GM12891 (cell line): ENCODE measurements around the gene OR4D11.
"Not testable (repeated sequence)": the region's sequence is repeated elsewhere in the genome, so short reads cannot be mapped to it uniquely, and the experiment has no call there.

ENCODE experiments used
- DNase-seq: peaks from one replicate; pipeline ENCODE4 v3.0.0; 2011; ENCODE audit warnings: low spot score; ENCODE audit not compliant: insufficient read length
- FAIRE-seq: peaks from 2 replicates; lab custom pipeline; 2011; peaks lifted over from hg19 to GRCh38; lab: Jason Lieb, UNC
- PAX5 ChIP-seq: IDR thresholded peaks from 2 replicates; pipeline ENCODE4 v1.6.1; 2011; ENCODE audit warnings: low read length, moderate library complexity, mild to moderate bottlenecking; ENCODE audit not compliant: insufficient read depth, severe bottlenecking
- POLR2A ChIP-seq: IDR thresholded peaks from 2 replicates; pipeline ENCODE4 v1.6.1; 2011; ENCODE audit warnings: low read depth, low read length, control low read depth
- POLR2AphosphoS5 ChIP-seq: IDR thresholded peaks from 2 replicates; pipeline ENCODE4 v1.6.1; 2011; ENCODE audit warnings: low read depth, low read length, control low read depth
- POU2F2 ChIP-seq: IDR thresholded peaks from 2 replicates; pipeline ENCODE4 v1.6.1; 2011; ENCODE audit warnings: low read depth, mild to moderate bottlenecking, control low read depth, low read length, moderate library complexity
- SPI1 ChIP-seq: IDR thresholded peaks from 2 replicates; pipeline ENCODE4 v1.6.1; 2011; ENCODE audit warnings: low read depth, low read length, control low read depth
- TAF1 ChIP-seq: IDR thresholded peaks from 2 replicates; pipeline ENCODE4 v1.6.1; 2011; ENCODE audit warnings: low read depth, low read length, control low read depth

The OR4D11 gene

DNA sequence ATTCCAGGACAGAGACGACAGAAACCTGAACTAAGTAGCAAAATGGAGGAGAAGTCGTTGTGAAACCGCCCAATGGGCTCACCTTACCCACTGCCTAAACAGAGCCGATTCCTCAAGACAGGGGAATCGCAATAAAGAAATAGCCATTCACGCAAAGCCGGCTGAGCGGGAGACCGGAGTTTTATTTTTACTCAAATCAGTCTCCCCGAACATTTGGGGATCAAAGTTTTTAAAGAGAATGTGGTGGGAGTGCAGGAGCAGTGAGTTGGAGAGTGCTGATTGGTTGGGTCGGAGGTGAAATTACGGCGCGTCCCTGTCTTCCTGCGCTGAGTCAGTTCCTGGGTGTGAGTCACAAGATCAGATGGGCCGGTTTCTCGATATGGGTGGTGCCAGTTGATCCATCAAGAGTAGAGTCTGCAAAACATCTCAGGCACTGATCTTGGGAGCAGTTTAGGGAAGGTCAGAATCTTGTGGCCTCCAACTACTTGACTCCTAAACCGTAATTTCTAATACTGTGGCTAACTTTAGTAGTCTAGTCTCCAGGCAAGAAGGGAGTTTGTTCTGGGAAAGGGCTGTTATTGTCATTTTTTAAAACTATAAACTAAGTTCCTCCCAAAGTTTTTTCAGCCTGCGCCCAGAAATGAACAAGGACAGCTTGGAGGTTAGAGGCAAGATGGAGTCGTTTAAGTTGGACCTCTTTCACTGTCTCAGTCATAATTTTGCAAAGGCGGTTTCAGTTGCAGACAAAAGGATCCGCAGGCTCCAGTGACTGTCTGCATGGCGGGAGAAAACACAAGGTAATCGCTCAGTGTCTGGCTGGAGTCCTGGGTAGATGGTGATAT lies 42.0 kb downstream of the OR4D11 start:
- DNase-seq (no peak), FAIRE-seq (no peak)
- TF ChIP-seq TAF1 (no peak), SPI1 (no peak), POU2F2 (no peak), PAX5 (no peak)

DNA sequence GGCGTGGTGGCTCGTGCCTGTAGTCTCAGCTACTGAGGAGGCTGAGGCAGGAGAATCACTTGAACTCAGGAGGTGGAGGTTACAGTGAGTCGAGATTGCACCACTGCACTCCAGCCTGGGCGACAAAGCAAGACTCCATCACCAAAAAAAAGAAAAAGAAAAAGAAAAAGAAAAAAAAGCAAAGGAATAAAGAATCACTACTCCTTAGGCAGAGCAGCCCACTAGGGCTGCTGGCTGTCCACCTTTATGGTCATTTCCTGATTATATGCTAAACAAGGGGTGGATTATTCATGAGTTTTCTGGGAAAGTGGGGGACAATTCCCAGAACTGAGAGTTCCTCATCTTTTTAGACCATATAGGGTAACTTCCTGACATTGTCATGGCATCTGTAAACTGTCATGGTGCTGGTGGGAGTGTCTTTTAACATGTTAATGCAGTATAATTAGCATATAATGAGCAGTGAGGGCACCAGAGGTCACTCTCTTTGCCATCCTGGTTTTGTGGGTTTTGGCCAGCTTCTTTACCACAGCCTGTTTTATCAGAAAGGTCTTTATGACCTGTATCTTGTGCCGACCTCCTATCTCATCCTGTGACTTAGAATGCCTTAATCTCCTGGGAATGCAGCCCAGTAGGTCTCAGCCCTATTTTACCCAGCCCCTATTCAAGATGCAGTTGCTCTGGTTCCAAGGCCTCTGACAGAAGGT lies 44.4 kb downstream of the OR4D11 start:
- not testable (repeated sequence) for FAIRE-seq, DNase-seq

DNA sequence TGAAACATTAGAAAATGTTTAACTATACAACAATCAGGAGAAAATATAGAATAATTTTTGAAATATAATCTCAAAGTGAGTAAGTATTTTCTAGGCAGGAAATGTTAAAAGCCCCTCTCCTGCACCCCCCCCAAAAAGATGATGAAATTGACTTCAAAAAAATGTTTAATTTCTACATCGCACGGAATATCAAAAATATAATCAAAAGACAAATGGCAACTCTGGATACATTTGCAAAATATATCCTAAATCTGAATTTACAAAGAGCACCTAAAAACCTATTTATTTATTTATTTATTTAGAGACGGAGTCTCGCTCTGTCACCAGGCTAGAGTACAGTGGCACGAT lies 44.9 kb downstream of the OR4D11 start:
- FAIRE-seq = no peak
- TF ChIP-seq POU2F2 = no peak
- TF ChIP-seq POLR2AphosphoS5 = no peak
- TF ChIP-seq POLR2A = no peak

DNA sequence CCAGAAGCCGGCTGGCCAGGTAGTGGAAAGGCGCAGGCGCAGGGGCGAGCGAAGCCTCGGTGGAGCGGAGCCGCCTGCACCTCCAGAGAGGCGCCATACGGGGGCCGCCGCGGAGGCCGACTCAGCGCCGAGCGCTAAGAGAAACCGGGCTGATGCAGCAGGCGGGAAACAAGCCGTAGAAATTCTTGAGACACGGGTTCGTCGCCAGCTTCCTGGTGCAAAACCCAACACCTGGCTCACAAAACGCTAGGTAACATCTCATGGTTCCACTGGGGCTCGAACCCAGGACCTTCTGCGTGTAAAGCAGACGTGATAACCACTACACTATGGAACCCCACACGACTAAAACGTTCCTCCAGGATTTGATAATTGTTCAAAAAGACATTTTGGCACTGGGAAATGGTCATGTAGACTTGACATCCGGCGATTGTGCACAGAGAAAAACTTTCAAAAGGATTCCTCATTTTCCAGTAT lies 47.0 kb downstream of the OR4D11 start:
- FAIRE-seq = peak; percentile 88
- TF ChIP-seq PAX5 (peak; percentile 4), POU2F2 (peak; percentile 54; the same call in 1 of the 2 replicates), POLR2AphosphoS5 (no peak), POLR2A (no peak), TAF1 (no peak), SPI1 (no peak)
- peak; percentile 61 for DNase-seq

More for the DNA sequence above, 44.9 kb downstream of the OR4D11 start:
- no peak for DNase-seq

DNA sequence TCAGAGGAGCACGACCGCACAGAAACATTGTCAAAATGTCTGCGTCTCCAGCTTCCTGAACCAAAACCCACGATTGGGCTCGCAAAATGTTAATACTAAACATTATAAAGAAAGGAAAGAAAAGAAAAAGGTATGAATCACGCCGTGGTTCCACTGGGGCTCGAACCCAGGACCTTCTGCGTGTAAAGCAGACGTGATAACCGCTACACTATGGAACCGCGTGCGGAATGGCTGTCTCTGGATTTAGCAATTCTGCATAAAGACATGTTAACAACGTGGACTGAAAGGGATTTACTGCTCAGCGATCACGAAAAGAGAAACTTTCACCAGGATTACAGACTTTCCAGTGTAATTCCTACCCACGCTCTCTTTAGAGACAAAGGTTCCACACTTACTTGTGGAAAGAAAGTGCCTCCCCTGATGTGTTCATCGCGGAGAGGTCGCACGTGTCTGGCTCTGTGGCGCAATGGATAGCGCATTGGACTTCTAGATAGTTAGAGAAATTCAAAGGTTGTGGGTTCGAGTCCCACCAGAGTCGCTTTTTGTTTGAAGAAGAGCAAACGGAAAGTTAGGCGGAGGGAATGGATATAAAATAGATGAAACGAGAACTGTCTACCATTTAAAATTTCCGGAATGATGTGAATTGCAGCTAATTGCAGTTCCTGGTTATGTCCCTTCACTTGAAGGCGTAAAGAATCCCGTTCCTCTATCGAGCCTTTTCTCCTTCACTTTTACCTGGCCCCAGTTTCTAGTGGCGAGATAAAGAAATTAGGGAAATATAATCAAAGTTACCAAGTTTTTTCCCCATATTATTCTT lies 47.7 kb downstream of the OR4D11 start:
- no peak for DNase-seq
- TF ChIP-seq POLR2AphosphoS5 (no peak), SPI1 (no peak), POLR2A (no peak), TAF1 (no peak)
- peak; percentile 41 for FAIRE-seq

DNA sequence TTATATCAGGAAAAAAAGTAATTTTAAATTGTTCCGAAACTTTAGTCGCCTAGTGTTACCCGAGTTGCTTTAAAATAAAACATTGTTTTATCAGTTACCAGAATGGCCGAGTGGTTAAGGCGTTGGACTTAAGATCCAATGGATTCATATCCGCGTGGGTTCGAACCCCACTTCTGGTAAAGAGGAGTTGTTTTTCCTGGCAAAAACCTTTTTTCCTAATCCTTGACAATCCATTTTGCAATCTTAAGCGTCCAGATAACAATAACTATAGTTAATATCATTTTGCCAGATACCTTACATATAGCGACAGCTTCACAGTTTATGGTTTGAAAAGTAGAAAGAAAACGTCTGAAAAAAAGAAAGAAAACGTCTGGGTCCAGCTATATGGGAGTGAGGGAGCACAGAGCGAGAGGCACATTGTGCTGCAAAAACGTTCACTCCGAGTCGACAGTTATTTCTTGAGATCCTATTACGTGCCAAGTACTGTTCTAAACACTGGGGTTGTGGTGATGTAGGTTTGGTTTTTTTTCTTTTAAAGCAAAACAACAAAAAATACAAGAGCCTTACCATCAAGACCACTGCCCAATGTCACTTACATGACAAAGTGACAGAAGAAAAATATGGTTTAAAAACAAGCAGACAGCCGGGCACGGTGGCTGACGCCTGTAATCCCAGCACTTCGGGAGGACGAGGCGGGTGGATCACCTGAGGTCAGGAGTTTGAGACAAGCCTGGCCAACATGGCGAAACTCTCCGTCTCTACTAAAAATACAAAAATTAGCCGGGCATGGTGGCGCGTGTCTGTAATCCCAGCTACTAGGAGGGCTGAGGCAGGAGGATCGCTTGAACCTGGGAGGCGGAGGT lies 48.5 kb downstream of the OR4D11 start:
- TF ChIP-seq POLR2A (no peak), TAF1 (no peak), PAX5 (no peak), SPI1 (no peak), POLR2AphosphoS5 (no peak), POU2F2 (no peak)
- no peak for FAIRE-seq
- DNase-seq = no peak

DNA sequence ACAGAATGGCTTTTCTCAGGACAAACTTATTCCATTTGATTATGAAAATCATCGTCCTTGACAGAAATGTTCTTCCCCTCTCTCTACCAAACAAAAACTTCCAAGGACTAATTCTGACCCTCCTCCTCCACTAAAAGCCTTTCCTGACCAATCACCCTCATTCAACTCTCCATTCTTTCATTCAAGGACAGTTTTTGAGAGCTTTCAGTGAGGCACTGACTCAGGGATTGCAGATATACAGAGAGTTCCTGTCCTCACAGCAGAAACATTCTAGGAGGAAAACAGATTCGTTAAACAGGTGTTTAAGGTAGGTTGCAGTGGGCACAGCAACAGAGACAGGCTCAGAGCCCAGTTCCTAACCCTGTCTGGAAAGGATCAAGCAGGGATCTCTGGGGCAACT lies 49.5 kb downstream of the OR4D11 start:
- DNase-seq (no peak), FAIRE-seq (no peak)
- TF ChIP-seq PAX5 = no peak
- TF ChIP-seq POU2F2 = no peak
- no peak for TF ChIP-seq TAF1
- no peak for TF ChIP-seq POLR2AphosphoS5
- no peak for TF ChIP-seq POLR2A
- no peak for TF ChIP-seq SPI1

DNA sequence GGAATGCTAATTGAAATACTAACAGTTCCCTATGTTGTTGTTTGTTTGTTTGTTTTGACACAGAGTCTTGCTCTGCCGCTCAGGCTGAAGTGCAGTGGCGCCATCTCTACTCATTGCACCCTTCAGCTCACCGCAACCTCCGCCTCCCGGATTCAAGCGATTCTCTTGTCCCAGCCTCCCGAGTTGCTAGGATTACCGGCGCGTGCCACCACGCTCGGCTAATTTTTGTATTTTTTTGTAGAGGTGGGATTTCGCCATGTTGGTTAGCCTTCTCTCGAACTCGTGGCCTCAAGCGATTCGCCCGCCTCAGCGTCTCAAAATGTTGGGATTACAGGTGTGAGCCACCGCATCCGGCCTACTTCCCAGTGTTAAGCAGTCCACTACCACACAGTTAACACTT lies 49.9 kb downstream of the OR4D11 start:
- DNase-seq (no peak), FAIRE-seq (no peak)
- TF ChIP-seq PAX5 (no peak), SPI1 (no peak), TAF1 (no peak), POU2F2 (no peak), POLR2A (no peak), POLR2AphosphoS5 (no peak)
